Testis (tissue), 2 donors: Measurements from ENCODE around the gene RC3H2.

Source experiments
- CTCF ChIP-seq, 3 experiments: fragments of 450-650 bp in 2 of 3; fragments of 200-600 bp in 1 of 3; sonication (generic) in 1 of 3; IDR thresholded peaks; one replicate each; pipeline ENCODE4 v1.5.1; 2016 to 2019; ENCODE audit warnings: antibody characterized with exemption in 3 of 3, mild to moderate bottlenecking in 2 of 3, moderate library complexity in 1 of 3
- POLR2A ChIP-seq: fragments of 450-650 bp; IDR thresholded peaks from one replicate; pipeline ENCODE4 v1.6.1; 2017; ENCODE audit warnings: antibody characterized with exemption, mild to moderate bottlenecking, moderate library complexity

GRCh38 chr9:122918310-122918709 lies 13.2 kb upstream of the RC3H2 start:
- no peak for TF ChIP-seq CTCF (IDR thresholded peaks at IDR 0.05)
- TF ChIP-seq POLR2A, result no peak
